SK-N-SH treated with all-trans-retinoic acid at 6 μM for 48 hours (cell line): ENCODE data around the gene SLC30A10.

Experiments used
- ARNTL ChIP-seq: fragments of 450-650 bp; formaldehyde crosslinking; IDR thresholded peaks from 2 replicates; pipeline ENCODE4 v1.5.0; 2020; ENCODE audit warnings: low read depth, mild to moderate bottlenecking, moderate library complexity, borderline replicate concordance
- BACH2 ChIP-seq: fragments of 250-450 bp; sonication (Bioruptor Pico); IDR thresholded peaks from 2 replicates; pipeline ENCODE4 v1.9.0; 2021; ENCODE audit warnings: mild to moderate bottlenecking, borderline replicate concordance
- CSDC2 ChIP-seq: fragments of 250-450 bp; sonication (Bioruptor Pico); IDR thresholded peaks from 2 replicates; pipeline ENCODE4 v1.5.0; 2020; ENCODE audit warnings: mild to moderate bottlenecking, moderate library complexity
- CSRNP3 ChIP-seq: fragments of 250-450 bp; sonication (Bioruptor Pico); IDR thresholded peaks from 2 replicates; pipeline ENCODE4 v1.5.1; 2021; ENCODE audit warnings: mild to moderate bottlenecking, moderate library complexity
- OSR1 ChIP-seq: fragments of 250-450 bp; sonication (Bioruptor Pico); IDR thresholded peaks from 2 replicates; pipeline ENCODE4 v1.8.0; 2022; ENCODE audit warnings: moderate library complexity, mild to moderate bottlenecking, inconsistent platforms
- PATZ1 ChIP-seq: fragments of 250-450 bp; sonication (Bioruptor Pico); IDR thresholded peaks from 2 replicates; pipeline ENCODE4 v1.8.0; 2020; ENCODE audit warnings: mild to moderate bottlenecking, moderate library complexity, borderline replicate concordance
- POU6F1 ChIP-seq: fragments of 250-450 bp; sonication (Bioruptor Pico); IDR thresholded peaks from 2 replicates; pipeline ENCODE4 v1.8.0; 2021; ENCODE audit warnings: low read depth, mild to moderate bottlenecking, moderate library complexity, borderline replicate concordance
- PPARA ChIP-seq: fragments of 250-450 bp; sonication (Bioruptor Pico); IDR thresholded peaks from 2 replicates; pipeline ENCODE4 v1.5.0; 2020; ENCODE audit warnings: mild to moderate bottlenecking, borderline replicate concordance
- RARB ChIP-seq: fragments of 250-450 bp; sonication (Bioruptor Pico); IDR thresholded peaks from 2 replicates; pipeline ENCODE4 v1.8.0; 2021; ENCODE audit warnings: mild to moderate bottlenecking, moderate library complexity
- ZC3H10 ChIP-seq: fragments of 250-450 bp; sonication (Bioruptor Pico); IDR thresholded peaks from 2 replicates; pipeline ENCODE4 v1.5.1; 2021; ENCODE audit warnings: mild to moderate bottlenecking, moderate library complexity
- ZNF70 ChIP-seq: fragments of 450-650 bp; formaldehyde crosslinking; IDR thresholded peaks from 2 replicates; pipeline ENCODE4 v1.5.0; 2020; ENCODE audit warnings: mild to moderate bottlenecking, moderate library complexity
- ZNF8 ChIP-seq: fragments of 450-650 bp; formaldehyde crosslinking; IDR thresholded peaks from 2 replicates; pipeline ENCODE4 v1.5.0; 2020; ENCODE audit warnings: mild to moderate bottlenecking, moderate library complexity

- TF ChIP-seq CSDC2, result no peak
- no peak for TF ChIP-seq PATZ1 (CRISPR knock-in tag)
- no peak for TF ChIP-seq RARB (CRISPR knock-in tag)
- TF ChIP-seq ARNTL (CRISPR knock-in tag), result no peak
- TF ChIP-seq BACH2 (CRISPR knock-in tag), result no peak
- no peak for TF ChIP-seq ZNF70
- no peak for TF ChIP-seq ZNF8
- TF ChIP-seq ZC3H10 (CRISPR knock-in tag), result no peak
- TF ChIP-seq OSR1, result no peak
- no peak for TF ChIP-seq PPARA (CRISPR knock-in tag)
- TF ChIP-seq CSRNP3 (CRISPR knock-in tag), result no peak
- TF ChIP-seq POU6F1 (CRISPR knock-in tag), result no peak
Measured at GRCh38 chr1:219926363-219926998, 1.9 kb downstream of the SLC30A10 start.
